ENCODE measurements around the gene CCL22.
A peak's percentile ranks its signal among the peaks of the same experiment; 100 is the strongest.

Gene CCL22

DNA sequence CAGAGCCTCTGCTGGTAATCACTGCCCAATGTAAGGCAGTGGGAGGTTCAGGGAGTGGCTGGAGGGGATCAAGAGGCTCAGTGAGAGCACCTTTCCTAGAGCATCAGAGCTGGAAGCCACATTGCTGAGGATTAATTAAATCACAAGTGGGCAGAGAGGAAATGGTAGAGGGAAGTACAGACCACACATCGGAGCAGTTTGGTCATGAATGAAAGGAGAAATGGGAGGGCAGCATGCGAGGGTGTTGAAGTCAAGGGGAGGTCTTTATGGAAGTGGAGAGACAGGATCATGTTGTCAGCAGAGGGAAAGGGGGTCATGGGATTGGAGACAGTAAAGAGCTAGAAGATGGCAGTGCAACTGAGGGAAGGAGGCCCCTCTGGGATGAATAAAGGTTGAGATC is 48.3 kb downstream of the CCL22 start:
- no peak for TF ChIP-seq ZNF391 (tag by site-specific recombination; IDR thresholded peaks at IDR 0.05; ENCODE audit: borderline replicate concordance, low read depth)
- no peak for TF ChIP-seq OSR2 (tag by site-specific recombination; IDR thresholded peaks at IDR 0.05)
- TF ChIP-seq ZNF514 (tag by site-specific recombination; IDR thresholded peaks at IDR 0.05) = no peak
- no peak for TF ChIP-seq ZNF148 (tag by site-specific recombination; IDR thresholded peaks at IDR 0.05; ENCODE audit: borderline replicate concordance)
- TF ChIP-seq ZBTB7A (tag by site-specific recombination; IDR thresholded peaks at IDR 0.05; ENCODE audit: low read depth) = no peak
- no peak for TF ChIP-seq GLIS2 (tag by site-specific recombination; IDR thresholded peaks at IDR 0.05)
- no peak for TF ChIP-seq EGR2 (tag by site-specific recombination; IDR thresholded peaks at IDR 0.05; ENCODE audit: low read depth)
- no peak for TF ChIP-seq ZNF645 (tag by site-specific recombination; IDR thresholded peaks at IDR 0.05)
- no peak for TF ChIP-seq ZNF529 (tag by site-specific recombination; IDR thresholded peaks at IDR 0.05; ENCODE audit: insufficient replicate concordance)
- TF ChIP-seq TRIM28 (IDR thresholded peaks at IDR 0.05; ENCODE audit: borderline replicate concordance, low read length) = no peak
- no peak for TF ChIP-seq ZSCAN16 (tag by site-specific recombination; IDR thresholded peaks at IDR 0.05)
- TF ChIP-seq ZNF555 (tag by site-specific recombination; conservative IDR thresholded peaks at IDR 0.05) = no peak
- TF ChIP-seq YY2 (tag by site-specific recombination; IDR thresholded peaks at IDR 0.05) = no peak
- no peak for TF ChIP-seq ZNF366 (tag by site-specific recombination; conservative IDR thresholded peaks at IDR 0.05)
- TF ChIP-seq ZNF48 (tag by site-specific recombination; IDR thresholded peaks at IDR 0.05) = no peak
- no peak for TF ChIP-seq IKZF3 (tag by site-specific recombination; IDR thresholded peaks at IDR 0.05)
- no peak for TF ChIP-seq ZSCAN23 (tag by site-specific recombination; IDR thresholded peaks at IDR 0.05)
- H3K4me3 ChIP-seq (ENCODE audit: low read depth, low read length) = no peak overlapping the region
- no peaks in the 10 kb centered on the region for H3K36me3 ChIP-seq (ENCODE audit: control insufficient read depth in 2 of 2, insufficient read depth in 1 of 2, low read length in 2 of 2)
- no peaks in the 10 kb centered on the region for H3K9me3 ChIP-seq (ENCODE audit: control insufficient read depth, insufficient read depth, low read depth, low read length)
- H3K27ac ChIP-seq (ENCODE audit: extremely low read depth, low read depth, low read length) = no peak overlapping the region
- CTCF ChIA-PET = interaction anchor here (0.7 kb wide), 1 partner anchor 12 kb away, joined by 6 read pairs; no protein-coding TSS in a partner anchor
- POLR2A ChIA-PET = no interaction called here
- H3K4me1 ChIP-seq (ENCODE audit: control insufficient read depth, insufficient read depth, low read length) = no peaks in the 10 kb centered on the region

GRCh38 chr16:57407521-57408353 is 49.2 kb downstream of the CCL22 start:
- ChIA-PET POLR2A (no interaction called here), CTCF (interaction anchor here (2.4 kb wide), 1 partner anchor 107 kb away, joined by 8 read pairs; no protein-coding TSS in a partner anchor)
- Histone ChIP-seq H3K4me3 (ENCODE audit: low read depth, low read length) (no peak overlapping the region), H3K36me3 (ENCODE audit: control insufficient read depth in 2 of 2, insufficient read depth in 1 of 2, low read length in 2 of 2) (no peaks in the 10 kb centered on the region), H3K27ac (ENCODE audit: extremely low read depth, low read depth, low read length) (no peak overlapping the region), H3K9me3 (ENCODE audit: control insufficient read depth, insufficient read depth, low read depth, low read length) (no peaks in the 10 kb centered on the region), H3K4me1 (ENCODE audit: control insufficient read depth, insufficient read depth, low read length) (no peaks in the 10 kb centered on the region)
- no peak for TF ChIP-seq YY1 (tag by site-specific recombination; IDR thresholded peaks at IDR 0.05)
- no peak for TF ChIP-seq ZNF701 (tag by site-specific recombination; IDR thresholded peaks at IDR 0.05)
- 0 out of 2 replicates have a peak, but pooled peaks have one; percentile 36 for TF ChIP-seq ZNF776 (tag by site-specific recombination; IDR thresholded peaks at IDR 0.05; ENCODE audit: borderline replicate concordance)
- no peak for TF ChIP-seq ZNF426 (tag by site-specific recombination; IDR thresholded peaks at IDR 0.05)
- TF ChIP-seq ZNF174 (tag by site-specific recombination; IDR thresholded peaks at IDR 0.05) = no peak
- no peak for TF ChIP-seq ZNF274 (IDR thresholded peaks at IDR 0.05; ENCODE audit: low read length)
- 0 out of 2 replicates have a peak, but pooled peaks have one; percentile 43 for TF ChIP-seq ZNF274 (tag by site-specific recombination; IDR thresholded peaks at IDR 0.05; ENCODE audit: borderline replicate concordance)
- 0 out of 2 replicates have a peak, but pooled peaks have one; percentile 6 for TF ChIP-seq ZNF544 (tag by site-specific recombination; IDR thresholded peaks at IDR 0.05)
- TF ChIP-seq ZNF366 (tag by site-specific recombination; conservative IDR thresholded peaks at IDR 0.05) = peak; percentile 97
- TF ChIP-seq, protein P1, sequence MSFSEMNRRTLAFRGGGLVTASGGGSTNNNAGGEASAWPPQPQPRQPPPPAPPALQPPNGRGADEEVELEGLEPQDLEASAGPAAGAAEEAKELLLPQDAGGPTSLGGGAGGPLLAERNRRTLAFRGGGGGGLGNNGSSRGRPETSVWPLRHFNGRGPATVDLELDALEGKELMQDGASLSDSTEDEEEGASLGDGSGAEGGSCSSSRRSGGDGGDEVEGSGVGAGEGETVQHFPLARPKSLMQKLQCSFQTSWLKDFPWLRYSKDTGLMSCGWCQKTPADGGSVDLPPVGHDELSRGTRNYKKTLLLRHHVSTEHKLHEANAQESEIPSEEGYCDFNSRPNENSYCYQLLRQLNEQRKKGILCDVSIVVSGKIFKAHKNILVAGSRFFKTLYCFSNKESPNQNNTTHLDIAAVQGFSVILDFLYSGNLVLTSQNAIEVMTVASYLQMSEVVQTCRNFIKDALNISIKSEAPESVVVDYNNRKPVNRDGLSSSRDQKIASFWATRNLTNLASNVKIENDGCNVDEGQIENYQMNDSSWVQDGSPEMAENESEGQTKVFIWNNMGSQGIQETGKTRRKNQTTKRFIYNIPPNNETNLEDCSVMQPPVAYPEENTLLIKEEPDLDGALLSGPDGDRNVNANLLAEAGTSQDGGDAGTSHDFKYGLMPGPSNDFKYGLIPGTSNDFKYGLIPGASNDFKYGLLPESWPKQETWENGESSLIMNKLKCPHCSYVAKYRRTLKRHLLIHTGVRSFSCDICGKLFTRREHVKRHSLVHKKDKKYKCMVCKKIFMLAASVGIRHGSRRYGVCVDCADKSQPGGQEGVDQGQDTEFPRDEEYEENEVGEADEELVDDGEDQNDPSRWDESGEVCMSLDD (tag by site-specific recombination; IDR thresholded peaks at IDR 0.05) = no peak
- TF ChIP-seq ZBTB17 (tag by site-specific recombination; IDR thresholded peaks at IDR 0.05) = peak; percentile 100
- TF ChIP-seq ZNF777 (tag by site-specific recombination; IDR thresholded peaks at IDR 0.05; ENCODE audit: borderline replicate concordance) = 0 out of 2 replicates have a peak, but pooled peaks have one; percentile 17
- TF ChIP-seq ZNF23 (tag by site-specific recombination; IDR thresholded peaks at IDR 0.05; ENCODE audit: borderline replicate concordance) = 0 out of 2 replicates have a peak, but pooled peaks have one; percentile 44

Measured in HEK293 (cell line).